HepG2 (cell line): Measurements from ENCODE around the gene SKIC2. TPM values are rescaled to one million over a fixed set of nuclear protein-coding genes. Genes with fewer than 3 reads are reported as not detected.

ENCODE experiments used
- ATF7 ChIP-seq, 2 experiments: fragments of 450-650 bp in 1 of 2; sonication (generic) in 1 of 2; formaldehyde crosslinking in 1 of 2; IDR thresholded peaks; 2 replicates each; pipeline versions ENCODE4 v1.4.0 to v1.6.1; 2016 to 2020; ENCODE audit warnings: antibody characterized with exemption in 1 of 2, mild to moderate bottlenecking in 1 of 2, missing genetic modification reagents in 1 of 2
- MXD4 ChIP-seq: IDR thresholded peaks from 2 replicates; pipeline ENCODE4 v1.6.1; 2016; ENCODE audit warnings: mild to moderate bottlenecking, missing biosample characterization, missing genetic modification reagents
- REST ChIP-seq, 2 experiments: IDR thresholded peaks; 2 replicates each; pipeline ENCODE4 v1.6.1; 2011 to 2012; ENCODE audit warnings: low read length in 2 of 2, borderline replicate concordance in 1 of 2, low read depth in 1 of 2, mild to moderate bottlenecking in 1 of 2, moderate library complexity in 1 of 2
- RORA ChIP-seq: sonication (generic); formaldehyde crosslinking; IDR thresholded peaks from 2 replicates; pipeline ENCODE4 v1.5.0; 2020; ENCODE audit warnings: mild to moderate bottlenecking, missing genetic modification reagents, moderate library complexity
- SUZ12 ChIP-seq: fragments of 150-350 bp; IDR thresholded peaks from 2 replicates; pipeline ENCODE4 v1.6.1; 2014; ENCODE audit warnings: low read depth, low read length
- ZBTB34 ChIP-seq: sonication (generic); formaldehyde crosslinking; IDR thresholded peaks from 2 replicates; pipeline ENCODE4 v1.8.0; 2022; ENCODE audit warnings: mild to moderate bottlenecking, missing genetic modification reagents
- ZFP36L1 ChIP-seq: sonication (generic); formaldehyde crosslinking; IDR thresholded peaks from 2 replicates; pipeline ENCODE4 v1.8.0; 2022; ENCODE audit warnings: mild to moderate bottlenecking, missing genetic modification reagents, moderate library complexity
- ZNF251 ChIP-seq: sonication (generic); formaldehyde crosslinking; IDR thresholded peaks from 2 replicates; pipeline ENCODE4 v1.9.0; 2021; ENCODE audit warnings: mild to moderate bottlenecking, missing genetic modification reagents
- ZNF256 ChIP-seq: sonication (generic); formaldehyde crosslinking; conservative IDR thresholded peaks from 2 replicates; pipeline ENCODE4 v1.4.0; 2020; ENCODE audit warnings: missing genetic modification reagents
- ZNF44 ChIP-seq: sonication (generic); formaldehyde crosslinking; IDR thresholded peaks from 2 replicates; pipeline ENCODE4 v1.5.1; 2020; ENCODE audit warnings: mild to moderate bottlenecking, missing genetic modification reagents
- ZNF563 ChIP-seq: sonication (generic); formaldehyde crosslinking; IDR thresholded peaks from 2 replicates; pipeline ENCODE4 v1.8.0; 2022; ENCODE audit warnings: mild to moderate bottlenecking, moderate library complexity, missing genetic modification reagents
- ZNF724P ChIP-seq: sonication (generic); formaldehyde crosslinking; IDR thresholded peaks from 2 replicates; pipeline ENCODE4 v1.8.0; 2022; ENCODE audit warnings: missing genetic modification reagents, borderline replicate concordance
- ZNF777 ChIP-seq: sonication (generic); formaldehyde crosslinking; IDR thresholded peaks from 2 replicates; pipeline ENCODE4 v1.4.0; 2020; ENCODE audit warnings: missing genetic modification reagents
- polyA plus RNA-seq, 8 experiments: library from polyadenylated mRNA; depleted of rRNA in 3 of 8; stranded (reverse) in 7 of 8; unstranded in 1 of 8; fragments of >200 nt; fragmentation: Illumina TruSeq in 4 of 8; extraction: Trizol in 4 of 8; gene quantifications; 2 replicates each; pipeline versions ENCODE4 v1.2.1 to v1.2.3, GENCODE V29; 2011 to 2016; ENCODE audit warnings: low read depth in 4 of 8, missing spikeins in 1 of 8, mixed read lengths in 1 of 8; ENCODE audit not compliant: insufficient read depth in 1 of 8
- total RNA-seq, 5 experiments: library from RNA; depleted of rRNA; stranded (reverse); fragments of >200 nt; fragmentation: Illumina TruSeq; extraction: Trizol; gene quantifications; 2 replicates each; pipeline ENCODE4 v1.2.3, GENCODE V29; 2016; ENCODE audit warnings: low read depth in 1 of 5
- TF ChIP-seq, protein P1 (sequence below): sonication (generic); formaldehyde crosslinking; IDR thresholded peaks from 2 replicates; pipeline ENCODE4 v1.5.0; 2020; ENCODE audit warnings: mild to moderate bottlenecking, missing genetic modification reagents, moderate library complexity
- TF ChIP-seq, protein P2 (sequence below): sonication (generic); formaldehyde crosslinking; IDR thresholded peaks from 2 replicates; pipeline ENCODE4 v1.4.0; 2020; ENCODE audit warnings: missing genetic modification reagents, mild to moderate bottlenecking, borderline replicate concordance

Gene SKIC2
- total and polyA plus RNA-seq, 2 of the 13 experiments (the other 11 are each of a cell fraction or from before 2014, with no cell fraction given), result 67.1 to 68.4 TPM

DNA sequence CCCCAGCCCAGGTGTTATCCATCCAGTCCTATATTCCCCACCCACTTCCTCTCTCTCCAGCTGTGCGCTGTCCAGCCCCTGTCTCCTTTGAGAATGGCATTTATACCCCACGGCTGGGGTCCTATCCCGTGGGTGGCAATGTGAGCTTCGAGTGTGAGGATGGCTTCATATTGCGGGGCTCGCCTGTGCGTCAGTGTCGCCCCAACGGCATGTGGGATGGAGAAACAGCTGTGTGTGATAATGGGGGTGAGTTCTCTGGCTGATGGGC lies 30.4 kb upstream of the SKIC2 start (continued):
- TF ChIP-seq ZNF256 (no peak), ZBTB34 (CRISPR knock-in tag) (no peak), ZFP36L1 (CRISPR knock-in tag) (no peak), RORA (CRISPR knock-in tag) (no peak), MXD4 (CRISPR knock-in tag) (no peak), ZNF563 (no peak), ZNF777 (CRISPR knock-in tag) (no peak), ZNF251 (no peak), ATF7 (IDR thresholded peaks at IDR 0.05) (no peak), ATF7 (CRISPR knock-in tag; IDR thresholded peaks at IDR 0.05) (0 out of 2 replicates have a peak, but pooled peaks have one; percentile 16), SUZ12 (no peak), REST (IDR thresholded peaks at IDR 0.05; ENCODE audit: borderline replicate concordance in 1 of 2, low read depth in 1 of 2, low read length in 2 of 2) (peak in 1 of 2 experiments; percentile 76; a peak in 3 of 4 replicates), ZNF724P (no peak), ZNF44 (no peak)
- TF ChIP-seq, protein P1, sequence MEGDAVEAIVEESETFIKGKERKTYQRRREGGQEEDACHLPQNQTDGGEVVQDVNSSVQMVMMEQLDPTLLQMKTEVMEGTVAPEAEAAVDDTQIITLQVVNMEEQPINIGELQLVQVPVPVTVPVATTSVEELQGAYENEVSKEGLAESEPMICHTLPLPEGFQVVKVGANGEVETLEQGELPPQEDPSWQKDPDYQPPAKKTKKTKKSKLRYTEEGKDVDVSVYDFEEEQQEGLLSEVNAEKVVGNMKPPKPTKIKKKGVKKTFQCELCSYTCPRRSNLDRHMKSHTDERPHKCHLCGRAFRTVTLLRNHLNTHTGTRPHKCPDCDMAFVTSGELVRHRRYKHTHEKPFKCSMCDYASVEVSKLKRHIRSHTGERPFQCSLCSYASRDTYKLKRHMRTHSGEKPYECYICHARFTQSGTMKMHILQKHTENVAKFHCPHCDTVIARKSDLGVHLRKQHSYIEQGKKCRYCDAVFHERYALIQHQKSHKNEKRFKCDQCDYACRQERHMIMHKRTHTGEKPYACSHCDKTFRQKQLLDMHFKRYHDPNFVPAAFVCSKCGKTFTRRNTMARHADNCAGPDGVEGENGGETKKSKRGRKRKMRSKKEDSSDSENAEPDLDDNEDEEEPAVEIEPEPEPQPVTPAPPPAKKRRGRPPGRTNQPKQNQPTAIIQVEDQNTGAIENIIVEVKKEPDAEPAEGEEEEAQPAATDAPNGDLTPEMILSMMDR (CRISPR knock-in tag), result no peak
- TF ChIP-seq, protein P2, sequence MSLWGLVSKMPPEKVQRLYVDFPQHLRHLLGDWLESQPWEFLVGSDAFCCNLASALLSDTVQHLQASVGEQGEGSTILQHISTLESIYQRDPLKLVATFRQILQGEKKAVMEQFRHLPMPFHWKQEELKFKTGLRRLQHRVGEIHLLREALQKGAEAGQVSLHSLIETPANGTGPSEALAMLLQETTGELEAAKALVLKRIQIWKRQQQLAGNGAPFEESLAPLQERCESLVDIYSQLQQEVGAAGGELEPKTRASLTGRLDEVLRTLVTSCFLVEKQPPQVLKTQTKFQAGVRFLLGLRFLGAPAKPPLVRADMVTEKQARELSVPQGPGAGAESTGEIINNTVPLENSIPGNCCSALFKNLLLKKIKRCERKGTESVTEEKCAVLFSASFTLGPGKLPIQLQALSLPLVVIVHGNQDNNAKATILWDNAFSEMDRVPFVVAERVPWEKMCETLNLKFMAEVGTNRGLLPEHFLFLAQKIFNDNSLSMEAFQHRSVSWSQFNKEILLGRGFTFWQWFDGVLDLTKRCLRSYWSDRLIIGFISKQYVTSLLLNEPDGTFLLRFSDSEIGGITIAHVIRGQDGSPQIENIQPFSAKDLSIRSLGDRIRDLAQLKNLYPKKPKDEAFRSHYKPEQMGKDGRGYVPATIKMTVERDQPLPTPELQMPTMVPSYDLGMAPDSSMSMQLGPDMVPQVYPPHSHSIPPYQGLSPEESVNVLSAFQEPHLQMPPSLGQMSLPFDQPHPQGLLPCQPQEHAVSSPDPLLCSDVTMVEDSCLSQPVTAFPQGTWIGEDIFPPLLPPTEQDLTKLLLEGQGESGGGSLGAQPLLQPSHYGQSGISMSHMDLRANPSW, result no peak
